MM.1S (cell line): Measurements from ENCODE around the gene CHST9.

ENCODE experiments used
- CTCF ChIP-seq: fragments of 300-600 bp; sonication (generic); IDR thresholded peaks from 2 replicates; pipeline ENCODE4 v1.5.1; 2016; ENCODE audit warnings: antibody characterized with exemption, low read length, mixed read lengths
- EZH2 ChIP-seq: fragments of 300-600 bp; sonication (generic); optimal IDR thresholded peaks from 2 replicates; pipeline ENCODE3; 2017; ENCODE audit warnings: low read depth, mild to moderate bottlenecking, antibody characterized with exemption, low read length, mixed read lengths
- EZH2phosphoT487 ChIP-seq: fragments of 300-600 bp; sonication (generic); IDR thresholded peaks from 2 replicates; pipeline ENCODE4 v1.6.1; 2018; ENCODE audit warnings: antibody characterized with exemption, low read length

GRCh38 chr18:27062802-27063201, 122.3 kb downstream of the CHST9 start:
- no peak for TF ChIP-seq CTCF
- no peak for TF ChIP-seq EZH2phosphoT487
- no peak for TF ChIP-seq EZH2
